AG04450 (cell line): ENCODE results near the gene GLI1. TPM values are rescaled to one million over a fixed set of nuclear protein-coding genes. Genes with fewer than 3 reads are reported as not detected.
"Not testable (repeated sequence)": the region's sequence is repeated elsewhere in the genome, so short reads cannot be mapped to it uniquely, and the experiment has no call there.

Source experiments
- CTCF ChIA-PET: fragments of 300-600, 350-600 bp; formaldehyde crosslinking; extraction: SDS; loops from one replicate; lab custom pipeline; 2022; ENCODE audit warnings: antibody characterized with exemption, inconsistent platforms; lab: Charles Lee
- POLR2A ChIA-PET: fragments of 350-600 bp; formaldehyde crosslinking; extraction: SDS; loops from one replicate; lab custom pipeline; 2021; ENCODE audit warnings: antibody characterized with exemption, inconsistent platforms; lab: Yijun Ruan, JAX
- DNase-seq: peaks from one replicate; pipeline ENCODE4 v3.0.0-alpha.2; 2011; ENCODE audit warnings: low read depth, low spot score
- H3K27ac ChIP-seq: one replicate; pipeline ENCODE4 v1.5.1; 2012; ENCODE audit warnings: low read depth, low read length, control low read depth
- H3K27me3 ChIP-seq: one replicate; pipeline ENCODE4 v1.6.0; 2012; ENCODE audit warnings: low read length; ENCODE audit not compliant: control insufficient read depth, insufficient read depth
- H3K4me3 ChIP-seq: 2 replicates; pipeline ENCODE4 v1.5.1; 2011; ENCODE audit warnings: mild to moderate bottlenecking, low read depth, low read length, control low read depth
- H3K9me3 ChIP-seq: 2 replicates; pipeline ENCODE4 v1.5.1; 2012; ENCODE audit warnings: low read length; ENCODE audit not compliant: control insufficient read depth, insufficient read depth
- polyA plus RNA-seq: library from polyadenylated mRNA; depleted of rRNA; stranded (reverse); fragments of >200 nt; gene quantifications from 2 replicates; pipeline ENCODE4 v1.2.3, GENCODE V29; 2011
- TF ChIP-seq, protein P1 (sequence below): IDR thresholded peaks from 2 replicates; pipeline ENCODE4 v1.5.1; 2011; ENCODE audit warnings: low read depth, low read length, control low read depth, inconsistent platforms

GLI1 gene
- polyA plus RNA-seq, 1 experiment, result 8.3 TPM

DNA sequence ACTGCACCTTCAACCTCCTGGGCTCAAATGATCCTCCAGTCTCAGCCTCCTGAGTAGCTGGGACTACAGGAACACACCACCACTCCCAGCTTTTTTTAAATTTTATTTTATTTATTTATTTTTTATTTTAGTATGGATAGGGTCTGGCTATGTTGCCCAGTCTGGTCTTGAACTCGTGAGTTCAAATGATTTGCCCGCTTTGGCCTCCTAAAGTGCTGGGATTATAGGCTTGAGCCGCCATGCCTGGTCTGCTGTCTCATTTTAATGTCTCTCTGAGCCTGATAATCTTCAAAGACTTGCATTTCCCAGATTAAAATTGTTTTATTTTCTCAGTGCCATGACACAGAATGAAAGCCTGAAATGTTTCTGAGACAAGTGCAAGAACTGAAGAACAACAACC is 26.2 kb upstream of the GLI1 start:
- POLR2A ChIA-PET, result no interaction called here
- DNase-seq, result no peak
- TF ChIP-seq, protein P1, sequence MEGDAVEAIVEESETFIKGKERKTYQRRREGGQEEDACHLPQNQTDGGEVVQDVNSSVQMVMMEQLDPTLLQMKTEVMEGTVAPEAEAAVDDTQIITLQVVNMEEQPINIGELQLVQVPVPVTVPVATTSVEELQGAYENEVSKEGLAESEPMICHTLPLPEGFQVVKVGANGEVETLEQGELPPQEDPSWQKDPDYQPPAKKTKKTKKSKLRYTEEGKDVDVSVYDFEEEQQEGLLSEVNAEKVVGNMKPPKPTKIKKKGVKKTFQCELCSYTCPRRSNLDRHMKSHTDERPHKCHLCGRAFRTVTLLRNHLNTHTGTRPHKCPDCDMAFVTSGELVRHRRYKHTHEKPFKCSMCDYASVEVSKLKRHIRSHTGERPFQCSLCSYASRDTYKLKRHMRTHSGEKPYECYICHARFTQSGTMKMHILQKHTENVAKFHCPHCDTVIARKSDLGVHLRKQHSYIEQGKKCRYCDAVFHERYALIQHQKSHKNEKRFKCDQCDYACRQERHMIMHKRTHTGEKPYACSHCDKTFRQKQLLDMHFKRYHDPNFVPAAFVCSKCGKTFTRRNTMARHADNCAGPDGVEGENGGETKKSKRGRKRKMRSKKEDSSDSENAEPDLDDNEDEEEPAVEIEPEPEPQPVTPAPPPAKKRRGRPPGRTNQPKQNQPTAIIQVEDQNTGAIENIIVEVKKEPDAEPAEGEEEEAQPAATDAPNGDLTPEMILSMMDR, result no peak
- H3K27me3 ChIP-seq, result no peaks in the 10 kb centered on the region
- no peak overlapping the region for H3K4me3 ChIP-seq
- H3K27ac ChIP-seq, result no peak overlapping the region
- CTCF ChIA-PET, result interaction anchor here (1.0 to 1.2 kb wide), 2 partner anchors 19 to 25 kb away, joined by 3 to 4 read pairs; no protein-coding TSS in a partner anchor
- no peaks in the 10 kb centered on the region for H3K9me3 ChIP-seq

DNA sequence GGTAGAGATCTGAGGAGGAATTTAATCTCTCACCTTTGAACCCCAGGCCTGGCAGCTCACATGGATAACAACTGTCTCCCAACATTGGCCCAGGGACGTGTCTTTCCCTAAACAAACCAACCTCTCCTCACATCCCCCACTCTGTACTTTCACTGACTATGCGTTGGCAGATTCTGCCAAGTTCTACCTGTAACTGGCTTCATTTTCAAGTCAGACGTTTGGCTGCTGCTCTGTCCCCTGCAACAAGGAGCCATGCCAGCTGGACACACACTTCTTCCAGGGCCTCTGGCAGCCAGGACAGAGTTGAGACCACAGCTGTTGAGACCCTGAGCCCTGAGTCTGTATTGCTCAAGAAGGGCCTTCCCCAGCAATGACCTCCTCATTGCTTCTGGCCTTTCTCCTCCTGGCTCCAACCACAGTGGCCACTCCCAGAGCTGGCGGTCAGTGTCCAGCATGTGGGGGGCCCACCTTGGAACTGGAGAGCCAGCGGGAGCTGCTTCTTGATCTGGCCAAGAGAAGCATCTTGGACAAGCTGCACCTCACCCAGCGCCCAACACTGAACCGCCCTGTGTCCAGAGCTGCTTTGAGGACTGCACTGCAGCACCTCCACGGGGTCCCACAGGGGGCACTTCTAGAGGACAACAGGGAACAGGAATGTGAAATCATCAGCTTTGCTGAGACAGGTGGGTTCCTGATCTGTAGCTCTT is 24.9 kb upstream of the GLI1 start, which contains the start of gene INHBC:
Gene INHBC (plus strand): TSS at position 268 of the 707 bp plus-strand sequence. CDS start 103 bp downstream, at position 371.
- POLR2A ChIA-PET, result no interaction called here

DNA sequence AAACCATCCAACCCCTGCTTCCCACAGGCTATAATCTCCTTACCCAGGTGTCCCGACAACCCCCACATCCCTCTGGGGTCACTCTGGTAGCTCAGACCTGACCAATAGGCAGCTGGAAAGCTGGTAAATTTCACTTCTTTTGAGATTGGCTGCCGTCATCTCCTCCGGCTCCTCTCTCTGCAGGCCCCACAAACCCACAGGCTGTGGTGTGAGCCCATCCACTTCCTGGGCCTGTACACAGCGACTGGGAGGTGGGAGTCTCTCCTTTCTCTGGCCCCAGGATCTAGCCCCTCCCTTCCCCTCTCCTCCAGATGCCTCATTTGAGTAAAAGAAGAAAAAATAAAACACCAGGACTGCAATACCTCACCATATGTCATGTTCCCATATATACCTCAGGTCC is 24.3 kb upstream of the GLI1 start:
- ChIA-PET POLR2A (no interaction called here), CTCF (interaction anchor here (1.3 kb wide), 1 partner anchor 18 kb away, joined by 5 read pairs; no protein-coding TSS in a partner anchor)
- H3K9me3 ChIP-seq, result no peaks in the 10 kb centered on the region

More for the DNA sequence above, 24.9 kb upstream of the GLI1 start, which contains the start of gene INHBC:
- Histone ChIP-seq H3K4me3 (no peak within 1 kb of the TSS), H3K27ac (no peak within 1 kb of the TSS), H3K9me3 (no peaks in the 10 kb centered on the region), H3K27me3 (no peaks in the 10 kb centered on the region)
- TF ChIP-seq, protein P1, result no peak
- no peak for DNase-seq
- CTCF ChIA-PET, result interaction anchor here (1.3 kb wide), 1 partner anchor 18 kb away, joined by 5 read pairs; no protein-coding TSS in a partner anchor

DNA sequence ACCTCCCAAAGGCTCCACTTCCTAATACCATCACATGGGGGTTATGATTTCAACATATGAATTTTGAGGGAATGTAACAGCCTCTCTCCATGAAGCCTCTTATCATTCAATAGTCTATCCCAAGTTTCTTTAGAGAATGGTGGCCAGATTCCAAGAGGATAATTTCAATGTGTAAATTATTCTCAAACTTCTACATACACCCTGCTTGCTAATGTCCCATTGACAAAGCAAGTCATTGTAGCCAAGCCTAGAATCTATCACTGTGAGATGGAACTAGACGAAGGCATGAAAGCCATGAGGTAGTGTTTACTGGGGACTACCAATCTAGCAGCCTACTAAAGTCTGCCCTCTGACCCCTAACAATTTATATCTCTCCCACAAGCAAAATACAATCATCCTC is 21.2 kb upstream of the GLI1 start:
- H3K9me3 ChIP-seq, result no peaks in the 10 kb centered on the region
- H3K4me3 ChIP-seq, result no peak overlapping the region
- POLR2A ChIA-PET, result interaction anchor here (0.7 kb wide), 1 partner anchor 13 kb away, joined by 3 read pairs; no protein-coding TSS in a partner anchor
- no peak for DNase-seq
- TF ChIP-seq, protein P1, result no peak
- H3K27ac ChIP-seq, result no peak overlapping the region
- CTCF ChIA-PET, result interaction anchor here (0.9 kb wide), 1 partner anchor 18 kb away, joined by 3 read pairs; no protein-coding TSS in a partner anchor
- no peaks in the 10 kb centered on the region for H3K27me3 ChIP-seq

More for the DNA sequence above, 24.3 kb upstream of the GLI1 start:
- no peak for DNase-seq
- no peak overlapping the region for H3K4me3 ChIP-seq
- H3K27me3 ChIP-seq, result no peaks in the 10 kb centered on the region
- TF ChIP-seq, protein P1, result no peak
- no peak overlapping the region for H3K27ac ChIP-seq

DNA sequence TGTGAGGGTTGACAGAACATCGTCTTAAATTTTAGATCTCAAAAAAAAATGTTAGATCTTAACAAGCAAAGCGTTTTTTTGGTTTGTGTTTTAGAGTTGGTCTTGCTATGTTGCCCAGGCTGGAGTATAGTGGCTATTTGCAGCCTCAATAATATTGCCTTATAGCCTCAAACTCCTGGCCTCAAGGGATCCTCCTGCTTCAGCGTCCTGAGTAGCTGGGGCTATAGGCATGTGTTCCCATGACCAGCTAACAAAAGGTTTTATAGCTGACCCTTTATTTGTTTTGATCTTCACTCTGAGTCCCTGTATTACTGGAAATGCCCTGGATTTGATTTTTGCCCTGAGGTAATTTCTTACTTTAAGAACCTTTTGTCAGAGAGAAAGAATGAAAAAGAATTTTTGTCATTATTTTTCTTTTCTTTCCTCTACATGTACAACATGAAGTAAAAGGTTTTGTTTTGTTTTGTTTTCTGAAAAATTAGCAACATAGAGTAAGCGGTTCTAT is 19.8 kb upstream of the GLI1 start:
- no peaks in the 10 kb centered on the region for H3K27me3 ChIP-seq
- POLR2A ChIA-PET, result no interaction called here
- CTCF ChIA-PET, result interaction anchor here (1.8 kb wide), 1 partner anchor 13 kb away, joined by 5 read pairs; no protein-coding TSS in a partner anchor
- H3K9me3 ChIP-seq, result no peaks in the 10 kb centered on the region
- H3K27ac ChIP-seq, result no peak overlapping the region
- DNase-seq, result no peak
- no peak overlapping the region for H3K4me3 ChIP-seq
- TF ChIP-seq, protein P1, result no peak

DNA sequence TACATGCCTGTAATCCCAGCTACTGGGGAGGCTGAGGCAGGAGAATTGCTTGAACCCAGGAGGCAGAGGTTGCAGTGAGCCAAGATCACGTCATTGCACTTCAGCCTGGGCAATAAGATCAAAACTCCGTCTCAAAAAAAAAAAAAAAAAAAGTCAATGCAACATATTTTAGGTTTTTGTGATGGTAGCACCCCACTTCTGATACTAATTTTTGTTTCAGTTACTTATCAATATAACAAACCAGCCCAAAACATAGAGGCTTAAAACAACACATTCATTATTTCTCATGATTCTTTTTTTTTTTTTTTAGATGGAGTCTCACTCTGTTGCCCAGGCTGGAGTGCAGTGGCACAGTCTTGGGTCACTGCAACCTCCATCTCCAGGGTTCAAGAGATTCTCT is 18.2 kb upstream of the GLI1 start:
- not testable (repeated sequence) for DNase-seq, H3K9me3 ChIP-seq, H3K27me3 ChIP-seq, H3K4me3 ChIP-seq, H3K27ac ChIP-seq
- ChIA-PET POLR2A (interaction anchor here (0.6 kb wide), 1 partner anchor 1193 kb away, joined by 4 read pairs; no protein-coding TSS in a partner anchor), CTCF (interaction anchor here (1.8 kb wide), 1 partner anchor 11 kb away, joined by 5 read pairs; no protein-coding TSS in a partner anchor)
